ENCODE results near the gene RNF220. TPM values are rescaled to one million over a fixed set of nuclear protein-coding genes. Genes with fewer than 3 reads are reported as not detected.

RNF220 gene
- total and polyA plus RNA-seq, 2 of the 13 experiments (the other 11 are each of a cell fraction or from before 2014, with no cell fraction given), result 48.2 to 72.1 TPM

DNA sequence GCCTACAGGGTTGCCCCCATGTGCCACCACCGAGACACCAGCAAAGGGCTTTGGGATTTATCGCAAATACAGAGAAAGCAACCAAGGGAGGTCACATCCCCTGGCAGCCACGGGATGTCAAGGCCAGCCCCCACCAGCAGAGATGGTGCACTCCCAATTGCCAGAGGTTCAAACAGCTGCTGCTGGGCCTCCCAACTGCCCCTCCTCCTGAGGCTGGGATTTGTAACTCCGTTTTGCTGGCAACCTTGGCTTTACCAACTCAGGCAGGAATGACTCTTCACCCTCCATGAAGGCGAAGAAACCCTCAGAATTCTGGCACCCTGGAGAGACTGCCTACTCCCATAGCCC, 257.6 kb downstream of the RNF220 start (continued):
- TF ChIP-seq ZC3H4 (CRISPR knock-in tag; IDR thresholded peaks at IDR 0.05; ENCODE audit: borderline replicate concordance) (no peak), SNAI1 (CRISPR knock-in tag; IDR thresholded peaks at IDR 0.05; ENCODE audit: borderline replicate concordance) (no peak), ZNF18 (CRISPR knock-in tag; IDR thresholded peaks at IDR 0.05; ENCODE audit: insufficient replicate concordance) (no peak), FUBP1 (CRISPR knock-in tag; IDR thresholded peaks at IDR 0.05; ENCODE audit: borderline replicate concordance) (no peak), AFF4 (CRISPR knock-in tag; IDR thresholded peaks at IDR 0.05) (no peak), ZNF775 (CRISPR knock-in tag; IDR thresholded peaks at IDR 0.05; ENCODE audit: borderline replicate concordance) (no peak), MTA1 (CRISPR knock-in tag; IDR thresholded peaks at IDR 0.05; ENCODE audit: borderline replicate concordance) (no peak), ZNF460 (CRISPR knock-in tag; IDR thresholded peaks at IDR 0.05; ENCODE audit: borderline replicate concordance) (no peak), TBP (CRISPR knock-in tag; IDR thresholded peaks at IDR 0.05) (no peak), ZNF367 (CRISPR knock-in tag; IDR thresholded peaks at IDR 0.05; ENCODE audit: borderline replicate concordance) (no peak), ZNF879 (CRISPR knock-in tag; IDR thresholded peaks at IDR 0.05) (no peak), ZBTB26 (CRISPR knock-in tag; IDR thresholded peaks at IDR 0.05; ENCODE audit: borderline replicate concordance) (no peak), DNMT1 (CRISPR knock-in tag; IDR thresholded peaks at IDR 0.05) (no peak), ZNF354B (CRISPR knock-in tag; IDR thresholded peaks at IDR 0.05) (no peak)
- TF ChIP-seq, protein P1, sequence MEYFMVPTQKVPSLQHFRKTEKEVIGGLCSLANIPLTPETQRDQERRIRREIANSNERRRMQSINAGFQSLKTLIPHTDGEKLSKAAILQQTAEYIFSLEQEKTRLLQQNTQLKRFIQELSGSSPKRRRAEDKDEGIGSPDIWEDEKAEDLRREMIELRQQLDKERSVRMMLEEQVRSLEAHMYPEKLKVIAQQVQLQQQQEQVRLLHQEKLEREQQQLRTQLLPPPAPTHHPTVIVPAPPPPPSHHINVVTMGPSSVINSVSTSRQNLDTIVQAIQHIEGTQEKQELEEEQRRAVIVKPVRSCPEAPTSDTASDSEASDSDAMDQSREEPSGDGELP (IDR thresholded peaks at IDR 0.05; ENCODE audit: borderline replicate concordance, low read depth), result peak; percentile 63; the same call in 1 of the 2 replicates
- TF ChIP-seq, protein P2, sequence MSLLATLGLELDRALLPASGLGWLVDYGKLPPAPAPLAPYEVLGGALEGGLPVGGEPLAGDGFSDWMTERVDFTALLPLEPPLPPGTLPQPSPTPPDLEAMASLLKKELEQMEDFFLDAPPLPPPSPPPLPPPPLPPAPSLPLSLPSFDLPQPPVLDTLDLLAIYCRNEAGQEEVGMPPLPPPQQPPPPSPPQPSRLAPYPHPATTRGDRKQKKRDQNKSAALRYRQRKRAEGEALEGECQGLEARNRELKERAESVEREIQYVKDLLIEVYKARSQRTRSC (CRISPR knock-in tag; IDR thresholded peaks at IDR 0.05; ENCODE audit: low read depth), result no peak
- TF ChIP-seq, protein P3, sequence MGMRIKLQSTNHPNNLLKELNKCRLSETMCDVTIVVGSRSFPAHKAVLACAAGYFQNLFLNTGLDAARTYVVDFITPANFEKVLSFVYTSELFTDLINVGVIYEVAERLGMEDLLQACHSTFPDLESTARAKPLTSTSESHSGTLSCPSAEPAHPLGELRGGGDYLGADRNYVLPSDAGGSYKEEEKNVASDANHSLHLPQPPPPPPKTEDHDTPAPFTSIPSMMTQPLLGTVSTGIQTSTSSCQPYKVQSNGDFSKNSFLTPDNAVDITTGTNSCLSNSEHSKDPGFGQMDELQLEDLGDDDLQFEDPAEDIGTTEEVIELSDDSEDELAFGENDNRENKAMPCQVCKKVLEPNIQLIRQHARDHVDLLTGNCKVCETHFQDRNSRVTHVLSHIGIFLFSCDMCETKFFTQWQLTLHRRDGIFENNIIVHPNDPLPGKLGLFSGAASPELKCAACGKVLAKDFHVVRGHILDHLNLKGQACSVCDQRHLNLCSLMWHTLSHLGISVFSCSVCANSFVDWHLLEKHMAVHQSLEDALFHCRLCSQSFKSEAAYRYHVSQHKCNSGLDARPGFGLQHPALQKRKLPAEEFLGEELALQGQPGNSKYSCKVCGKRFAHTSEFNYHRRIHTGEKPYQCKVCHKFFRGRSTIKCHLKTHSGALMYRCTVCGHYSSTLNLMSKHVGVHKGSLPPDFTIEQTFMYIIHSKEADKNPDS (CRISPR knock-in tag; IDR thresholded peaks at IDR 0.05), result no peak
